ENCODE measurements around the gene CPPED1.
"Not testable (repeated sequence)": the region's sequence is repeated elsewhere in the genome, so short reads cannot be mapped to it uniquely, and the experiment has no call there.

Gene CPPED1

DNA sequence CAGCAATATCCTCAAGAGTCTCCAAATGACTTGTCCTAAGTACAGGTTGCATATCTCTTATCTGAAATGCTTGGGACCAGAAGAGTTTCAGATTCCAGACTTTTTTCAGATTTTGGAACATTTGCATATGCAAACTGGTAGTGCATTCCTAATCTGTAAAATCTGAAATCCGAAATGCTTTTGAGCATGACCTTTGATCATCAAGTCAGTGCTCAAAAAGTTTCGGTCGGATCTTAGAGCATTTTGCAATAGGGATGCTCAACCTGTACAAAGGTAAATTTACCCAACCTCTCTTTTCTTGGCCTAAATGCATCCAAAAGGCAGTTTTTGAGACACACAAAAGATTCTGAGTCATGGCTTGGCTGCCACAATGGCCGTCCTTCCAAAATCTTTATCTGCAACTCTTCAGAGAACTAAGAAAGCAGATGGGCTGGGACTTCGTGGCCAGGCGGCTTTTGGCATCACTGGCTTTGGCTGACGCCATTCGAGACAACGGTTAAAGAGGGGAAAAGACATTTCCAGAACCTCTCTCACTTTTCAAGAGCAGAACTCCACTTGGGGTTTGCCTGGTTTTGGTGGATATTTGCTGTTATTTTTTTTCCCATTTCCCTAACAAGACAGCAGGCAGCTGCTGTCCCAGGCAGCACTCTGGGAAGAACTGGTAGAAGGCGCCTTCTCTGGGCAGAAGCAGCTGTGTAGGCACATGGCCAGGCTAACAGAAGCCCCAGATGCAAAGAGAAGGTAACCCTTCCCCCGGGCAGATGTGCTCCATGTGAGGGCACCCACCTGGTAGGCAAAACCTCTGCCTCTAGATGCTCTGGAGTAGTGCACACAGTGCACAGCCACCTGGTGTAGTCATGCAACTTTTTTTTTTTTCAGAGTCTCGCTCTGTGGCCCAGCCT lies 8.9 kb downstream of the CPPED1 start:
- H4K20me1 ChIP-seq (ENCODE audit: insufficient read depth, low read length) = peaks cover 4% of the 10 kb centered on the region; the same call in 1 of the 2 replicates
- 0 out of 2 replicates have a peak, but pooled peaks cover 3% of the 10 kb centered on the region for H3K4me1 ChIP-seq (ENCODE audit: low read length)
- TF ChIP-seq EZH2phosphoT487 (IDR thresholded peaks at IDR 0.05; ENCODE audit: low read depth) = no peak
- no peak overlapping the region for H3K4me3 ChIP-seq (ENCODE audit: low read length)
- peaks cover 3% of the 10 kb centered on the region for H3K36me3 ChIP-seq (replicated peaks; ENCODE audit: low read depth, low read length)
- H3K79me2 ChIP-seq (ENCODE audit: low read length) = no peaks in the 10 kb centered on the region; the same call in 1 of the 2 replicates
- no peak overlapping the region for H3K27ac ChIP-seq (ENCODE audit: low read length)
- H2AFZ ChIP-seq (ENCODE audit: low read depth, low read length) = no peak overlapping the region
- no peak overlapping the region for H3K9ac ChIP-seq (ENCODE audit: low read length)
- H3K27me3 ChIP-seq (ENCODE audit: low read depth, low read length) = no peaks in the 10 kb centered on the region
- no peak overlapping the region for H3K4me2 ChIP-seq (ENCODE audit: low read length)
- H3K9me3 ChIP-seq (ENCODE audit: insufficient read depth, low read length) = no peaks in the 10 kb centered on the region

DNA sequence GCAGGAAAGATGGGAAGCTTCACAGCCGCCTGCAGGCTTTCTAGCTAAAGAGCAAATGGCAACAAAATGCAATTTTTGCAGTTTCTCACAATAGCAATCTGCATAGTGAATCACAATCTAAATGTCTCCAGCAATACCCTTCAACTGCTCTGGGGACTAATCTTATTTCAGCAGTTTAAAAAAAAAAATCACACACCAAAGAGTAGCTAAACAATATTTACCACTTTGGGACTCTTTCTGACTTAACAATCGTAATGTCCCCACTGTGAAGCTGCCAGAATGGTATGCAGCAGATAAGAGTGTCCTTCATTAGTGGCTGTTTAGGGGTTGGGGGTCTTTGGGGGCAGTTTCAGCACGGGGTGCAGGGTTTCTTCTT lies 9.8 kb downstream of the CPPED1 start:
- H3K9ac ChIP-seq (ENCODE audit: low read length) = no peak overlapping the region
- H4K20me1 ChIP-seq (ENCODE audit: insufficient read depth, low read length) = peaks cover 4% of the 10 kb centered on the region; the same call in 1 of the 2 replicates
- no peak overlapping the region for H3K4me2 ChIP-seq (ENCODE audit: low read length)
- H3K4me3 ChIP-seq (ENCODE audit: low read length) = no peak overlapping the region
- no peaks in the 10 kb centered on the region for H3K9me3 ChIP-seq (ENCODE audit: insufficient read depth, low read length)
- no peak for TF ChIP-seq EZH2phosphoT487 (IDR thresholded peaks at IDR 0.05; ENCODE audit: low read depth)
- TF ChIP-seq, protein P1, sequence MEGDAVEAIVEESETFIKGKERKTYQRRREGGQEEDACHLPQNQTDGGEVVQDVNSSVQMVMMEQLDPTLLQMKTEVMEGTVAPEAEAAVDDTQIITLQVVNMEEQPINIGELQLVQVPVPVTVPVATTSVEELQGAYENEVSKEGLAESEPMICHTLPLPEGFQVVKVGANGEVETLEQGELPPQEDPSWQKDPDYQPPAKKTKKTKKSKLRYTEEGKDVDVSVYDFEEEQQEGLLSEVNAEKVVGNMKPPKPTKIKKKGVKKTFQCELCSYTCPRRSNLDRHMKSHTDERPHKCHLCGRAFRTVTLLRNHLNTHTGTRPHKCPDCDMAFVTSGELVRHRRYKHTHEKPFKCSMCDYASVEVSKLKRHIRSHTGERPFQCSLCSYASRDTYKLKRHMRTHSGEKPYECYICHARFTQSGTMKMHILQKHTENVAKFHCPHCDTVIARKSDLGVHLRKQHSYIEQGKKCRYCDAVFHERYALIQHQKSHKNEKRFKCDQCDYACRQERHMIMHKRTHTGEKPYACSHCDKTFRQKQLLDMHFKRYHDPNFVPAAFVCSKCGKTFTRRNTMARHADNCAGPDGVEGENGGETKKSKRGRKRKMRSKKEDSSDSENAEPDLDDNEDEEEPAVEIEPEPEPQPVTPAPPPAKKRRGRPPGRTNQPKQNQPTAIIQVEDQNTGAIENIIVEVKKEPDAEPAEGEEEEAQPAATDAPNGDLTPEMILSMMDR (IDR thresholded peaks at IDR 0.05; ENCODE audit: low read depth, low read length) = no peak
- H2AFZ ChIP-seq (ENCODE audit: low read depth, low read length) = no peak overlapping the region
- no peak overlapping the region for H3K27ac ChIP-seq (ENCODE audit: low read length)
- H3K79me2 ChIP-seq (ENCODE audit: low read length) = no peaks in the 10 kb centered on the region; the same call in 1 of the 2 replicates
- 0 out of 2 replicates have a peak, but pooled peaks cover 4% of the 10 kb centered on the region for H3K4me1 ChIP-seq (ENCODE audit: low read length)
- H3K27me3 ChIP-seq (ENCODE audit: low read depth, low read length) = no peaks in the 10 kb centered on the region
- peaks cover 3% of the 10 kb centered on the region for H3K36me3 ChIP-seq (replicated peaks; ENCODE audit: low read depth, low read length)

DNA sequence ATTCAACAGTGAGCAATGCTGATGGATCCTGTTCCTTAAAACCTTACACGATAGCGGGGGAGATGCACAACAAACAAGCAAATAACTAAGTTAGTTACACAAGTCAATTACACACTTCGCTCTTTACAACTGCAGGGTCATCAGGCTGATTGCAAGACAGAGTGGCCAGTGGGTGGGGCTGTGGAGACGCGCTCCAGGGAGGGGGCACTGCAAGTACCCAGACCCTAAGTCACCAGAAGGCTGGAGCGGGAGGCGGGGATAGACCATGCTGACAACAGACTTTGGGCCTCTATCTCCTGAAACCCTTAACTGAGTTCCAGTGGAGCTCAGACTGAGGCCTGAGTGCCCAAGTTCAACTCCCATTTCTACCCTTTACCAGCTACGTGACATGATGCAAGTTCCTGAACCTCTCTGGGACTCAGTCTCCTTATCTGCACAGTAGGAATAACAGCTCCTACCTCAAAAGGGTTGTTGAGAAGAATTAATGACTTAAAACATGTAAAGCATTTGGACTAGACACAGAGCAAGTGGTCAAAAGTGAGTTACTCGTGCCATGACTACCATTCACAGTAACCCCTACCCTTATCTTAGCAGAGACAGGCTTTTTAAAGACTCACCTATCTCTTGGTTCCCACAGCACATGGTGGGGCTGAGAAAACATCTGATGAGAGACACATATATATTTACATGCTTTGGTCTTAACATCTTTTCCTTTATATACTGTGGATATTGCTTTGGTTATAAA lies 10.4 kb downstream of the CPPED1 start:
- no peak overlapping the region for H3K9ac ChIP-seq (ENCODE audit: low read length)
- 0 out of 2 replicates have a peak, but pooled peaks cover 4% of the 10 kb centered on the region for H3K4me1 ChIP-seq (ENCODE audit: low read length)
- H3K27me3 ChIP-seq (ENCODE audit: low read depth, low read length) = no peaks in the 10 kb centered on the region
- TF ChIP-seq, protein P1 (IDR thresholded peaks at IDR 0.05; ENCODE audit: low read depth, low read length) = no peak
- H3K9me3 ChIP-seq (ENCODE audit: insufficient read depth, low read length) = no peaks in the 10 kb centered on the region
- H3K36me3 ChIP-seq (replicated peaks; ENCODE audit: low read depth, low read length) = peaks cover 7% of the 10 kb centered on the region
- H3K27ac ChIP-seq (ENCODE audit: low read length) = no peak overlapping the region
- H2AFZ ChIP-seq (ENCODE audit: low read depth, low read length) = no peak overlapping the region
- H4K20me1 ChIP-seq (ENCODE audit: insufficient read depth, low read length) = peaks cover 4% of the 10 kb centered on the region; the same call in 1 of the 2 replicates
- no peak overlapping the region for H3K4me3 ChIP-seq (ENCODE audit: low read length)
- H3K4me2 ChIP-seq (ENCODE audit: low read length) = no peak overlapping the region
- H3K79me2 ChIP-seq (ENCODE audit: low read length) = no peaks in the 10 kb centered on the region; the same call in 1 of the 2 replicates

DNA sequence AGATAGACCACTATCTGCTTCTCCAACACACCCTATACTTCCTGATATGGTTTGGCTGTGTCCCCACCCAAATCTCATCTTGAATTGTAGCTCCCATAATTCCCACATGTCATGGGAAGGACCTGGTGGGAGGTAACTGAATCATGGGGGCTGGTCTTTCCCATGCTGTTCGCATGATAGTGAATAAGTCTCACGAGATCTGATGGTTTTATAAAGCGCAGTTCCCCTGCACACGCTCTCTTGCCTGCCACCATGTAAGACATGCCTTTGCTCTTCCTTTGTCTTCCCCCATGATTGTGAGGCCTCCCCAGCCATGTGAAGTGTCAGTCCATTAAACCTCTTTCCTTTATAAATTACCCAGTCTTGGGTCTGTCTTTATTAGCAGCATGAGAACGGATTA lies 11.2 kb downstream of the CPPED1 start:
- H3K27ac ChIP-seq (ENCODE audit: low read length); H3K4me2 ChIP-seq (ENCODE audit: low read length); H3K4me1 ChIP-seq (ENCODE audit: low read length); H3K4me3 ChIP-seq (ENCODE audit: low read length); H3K79me2 ChIP-seq (ENCODE audit: low read length); H3K9ac ChIP-seq (ENCODE audit: low read length); H2AFZ ChIP-seq (ENCODE audit: low read depth, low read length); H4K20me1 ChIP-seq (ENCODE audit: insufficient read depth, low read length); H3K27me3 ChIP-seq (ENCODE audit: low read depth, low read length); H3K9me3 ChIP-seq (ENCODE audit: insufficient read depth, low read length): not testable (repeated sequence)
- H3K36me3 ChIP-seq (replicated peaks; ENCODE audit: low read depth, low read length) = peaks cover 14% of the 10 kb centered on the region

Data from OCI-LY3 (cell line).